CD4-positive, alpha-beta T cell treated with Interleukin-4 for 1 hour (primary cell): ENCODE results near the gene KRT74.
"Not testable (repeated sequence)": the region's sequence is repeated elsewhere in the genome, so short reads cannot be mapped to it uniquely, and the experiment has no call there.

Experiments
- DNase-seq, 2 donors: peaks; one replicate each; pipeline ENCODE4 v3.0.0-alpha.2; 2020 to 2022

KRT74 gene

DNA sequence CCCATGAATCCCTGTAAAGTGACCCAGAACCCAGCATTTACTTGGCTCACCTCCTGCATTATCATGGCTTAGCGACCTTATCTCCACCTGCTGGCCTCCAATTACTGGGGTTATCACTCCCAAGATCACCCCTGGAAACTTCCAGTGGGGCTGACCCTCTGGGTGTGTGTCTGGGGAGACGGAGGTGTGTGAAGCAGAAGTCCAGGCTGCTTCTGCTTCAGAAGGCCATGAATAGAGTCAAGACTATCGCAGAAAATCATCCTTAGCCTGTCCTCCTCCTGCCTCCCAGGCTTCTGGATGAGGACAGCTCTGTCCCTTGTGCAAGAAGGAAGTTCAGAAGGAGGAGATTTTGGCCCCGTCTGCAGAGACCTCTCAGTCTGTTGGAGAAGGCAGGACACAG lies 28.0 kb upstream of the KRT74 start:
- DNase-seq, result no peak

DNA sequence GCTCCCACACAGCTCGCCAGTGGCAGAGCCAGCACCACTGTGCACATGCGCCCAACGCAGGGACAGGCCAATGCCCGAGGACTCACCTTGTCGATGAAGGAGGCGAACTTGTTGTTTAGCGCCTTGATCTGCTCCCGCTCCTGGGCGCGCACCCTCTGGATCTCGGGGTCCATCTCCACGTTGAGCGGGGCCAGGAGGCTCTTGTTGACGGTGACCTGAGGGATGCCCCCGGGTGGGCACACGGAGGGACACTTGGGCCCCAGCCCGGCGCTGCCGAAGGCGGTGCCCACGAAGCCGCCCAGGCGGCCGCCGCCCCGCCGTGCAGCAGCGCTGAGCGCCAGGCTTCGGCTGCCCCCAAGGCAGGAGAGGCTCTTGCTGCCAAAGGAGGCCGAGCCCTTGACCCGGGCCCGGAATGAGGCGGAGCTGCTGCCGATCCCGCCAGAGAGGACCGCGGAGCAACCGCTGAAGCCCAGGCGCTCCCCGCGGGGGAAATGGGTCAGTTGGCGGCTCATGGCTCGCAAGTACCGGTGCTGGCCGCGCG lies 27.4 kb upstream of the KRT74 start, which contains the start of gene KRT72:
Gene KRT72, minus strand, starts transcription at position 523 of the 541 bp plus-strand sequence. Its CDS starts 11 bp downstream, at position 512.
- DNase-seq, result no peak

DNA sequence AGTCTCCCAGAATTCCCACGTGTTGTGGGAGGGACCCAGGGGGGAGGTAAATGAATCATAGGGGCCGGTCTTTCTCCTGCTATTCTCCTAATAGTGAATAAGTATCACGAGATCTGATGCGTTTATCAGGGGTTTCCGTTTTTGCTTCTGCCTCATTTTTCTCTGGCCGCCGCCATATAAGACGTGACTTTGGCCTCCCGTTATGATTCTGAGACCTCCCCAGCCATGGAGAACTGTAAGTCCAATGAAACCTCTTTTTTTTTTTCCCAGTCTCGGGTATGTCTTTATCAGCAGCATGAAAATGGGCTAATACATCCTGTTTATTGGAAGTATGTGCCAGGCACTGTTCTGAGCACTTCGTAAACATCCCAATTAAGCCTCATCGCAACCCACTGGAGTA lies 26.8 kb upstream of the KRT74 start:
- no peak for DNase-seq

DNA sequence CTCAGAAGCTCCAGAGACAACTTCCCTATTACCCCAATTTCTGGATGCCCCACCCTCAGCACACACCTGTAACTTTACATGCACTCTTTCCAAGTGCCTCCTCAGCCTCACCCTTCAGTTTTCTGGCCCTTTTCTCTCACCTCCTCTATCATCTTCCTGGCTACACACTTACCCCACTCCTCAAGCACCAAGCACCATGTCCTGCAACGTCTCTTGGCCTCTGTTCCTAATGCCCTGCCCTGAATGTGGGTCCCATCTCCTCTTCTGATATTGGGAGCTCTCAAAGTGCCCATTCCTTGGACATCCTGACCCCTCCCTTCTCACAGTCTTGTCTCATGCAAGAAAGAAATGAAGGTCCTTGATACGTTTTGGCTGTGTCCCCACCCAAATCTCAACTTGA lies 26.4 kb upstream of the KRT74 start:
- no peak for DNase-seq

DNA sequence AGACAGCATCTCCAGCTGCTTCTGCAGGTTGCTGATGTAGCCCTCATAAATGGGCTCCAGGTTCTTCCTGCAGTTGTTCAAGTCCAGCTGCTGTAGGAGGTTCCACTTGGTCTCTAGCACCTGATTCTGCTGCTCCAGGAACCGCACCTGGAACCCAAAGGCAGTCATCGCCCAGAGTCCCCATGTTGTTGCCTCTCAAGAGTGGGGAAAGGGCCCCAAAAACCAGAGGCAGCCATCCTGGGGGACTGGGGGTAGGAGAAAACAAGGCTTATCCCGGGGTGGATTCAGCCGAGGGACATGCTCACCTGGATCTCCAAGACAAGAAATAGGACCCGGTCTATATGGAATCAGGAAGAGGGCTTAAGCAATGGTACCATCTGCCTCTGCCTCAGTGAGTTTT lies 25.3 kb upstream of the KRT74 start:
- DNase-seq, result no peak

DNA sequence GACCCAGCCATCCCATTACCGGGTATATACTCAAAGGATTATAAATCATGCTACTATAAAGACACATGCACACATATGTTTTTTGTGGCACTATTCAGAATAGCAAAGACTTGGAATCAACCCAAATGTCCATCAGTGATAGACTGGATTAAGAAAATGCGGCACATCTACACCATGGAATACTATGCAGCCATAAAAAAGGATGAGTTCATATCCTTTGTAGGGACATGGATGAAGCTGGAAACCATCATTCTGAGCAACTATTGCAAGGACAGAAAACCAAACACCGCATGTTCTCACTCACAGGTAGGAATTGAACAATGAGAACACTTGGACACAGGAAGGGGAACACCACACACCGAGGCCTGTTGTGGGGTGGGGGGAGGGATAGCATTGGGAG lies 20.6 kb upstream of the KRT74 start:
- DNase-seq, result not testable (repeated sequence)

DNA sequence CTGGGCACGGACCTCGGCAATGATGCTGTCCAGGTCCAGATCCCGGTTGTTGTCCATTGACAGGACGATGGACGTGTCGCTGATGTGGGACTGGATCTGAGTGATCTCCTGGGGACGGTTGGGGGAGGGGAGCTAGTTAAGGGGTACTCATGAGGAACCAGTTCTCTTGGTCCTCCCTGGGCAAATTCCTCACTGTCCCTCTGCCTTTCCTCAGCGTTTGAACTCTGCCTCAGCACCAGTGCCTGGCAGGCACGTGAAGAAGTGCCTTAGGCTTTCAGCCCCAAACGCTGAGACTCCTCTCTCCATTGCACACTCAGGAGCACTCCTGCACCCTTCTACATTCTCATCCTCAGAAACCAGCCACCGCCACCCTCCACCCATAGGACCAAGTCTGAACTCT lies 17.9 kb upstream of the KRT74 start:
- no peak for DNase-seq

DNA sequence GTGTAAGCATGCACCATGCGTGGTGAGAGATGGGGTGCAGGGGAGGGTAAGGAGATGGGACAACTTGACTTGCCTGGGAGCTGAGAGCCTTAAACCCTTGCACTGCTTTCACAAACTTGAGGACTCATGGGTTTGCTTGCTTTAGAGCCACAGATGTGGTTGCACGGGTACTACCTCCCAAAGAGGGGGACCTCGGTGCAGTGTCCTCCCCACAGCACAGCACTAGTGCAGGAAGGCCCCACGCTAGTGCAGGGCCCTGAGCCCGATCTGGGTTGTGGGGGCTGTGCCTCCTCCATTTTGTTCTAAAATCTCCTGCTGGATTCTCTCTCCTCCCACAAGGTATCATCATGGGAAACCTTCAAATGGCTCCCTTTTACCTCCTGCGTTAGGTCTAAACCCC lies 16.4 kb upstream of the KRT74 start:
- no peak for DNase-seq

DNA sequence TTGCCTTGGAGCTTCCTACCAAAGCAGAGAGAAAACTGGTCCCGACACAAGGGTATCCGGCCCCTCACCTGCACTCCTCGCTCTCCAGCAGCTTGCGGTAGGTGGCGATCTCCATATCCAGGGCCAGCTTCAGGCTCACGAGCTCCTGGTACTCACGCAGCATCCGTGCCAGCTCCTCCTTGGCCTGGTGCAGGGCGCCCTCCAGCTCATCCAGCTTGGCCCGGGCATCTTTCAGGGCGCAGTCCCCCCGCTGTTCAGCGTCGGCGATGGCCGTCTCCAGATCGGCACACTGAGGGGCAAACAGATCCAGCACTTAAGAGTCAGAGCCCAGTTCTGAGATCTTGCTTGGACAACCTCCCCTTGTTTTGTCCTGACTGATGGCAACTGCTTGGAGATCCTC lies 13.9 kb upstream of the KRT74 start:
- no peak for DNase-seq

DNA sequence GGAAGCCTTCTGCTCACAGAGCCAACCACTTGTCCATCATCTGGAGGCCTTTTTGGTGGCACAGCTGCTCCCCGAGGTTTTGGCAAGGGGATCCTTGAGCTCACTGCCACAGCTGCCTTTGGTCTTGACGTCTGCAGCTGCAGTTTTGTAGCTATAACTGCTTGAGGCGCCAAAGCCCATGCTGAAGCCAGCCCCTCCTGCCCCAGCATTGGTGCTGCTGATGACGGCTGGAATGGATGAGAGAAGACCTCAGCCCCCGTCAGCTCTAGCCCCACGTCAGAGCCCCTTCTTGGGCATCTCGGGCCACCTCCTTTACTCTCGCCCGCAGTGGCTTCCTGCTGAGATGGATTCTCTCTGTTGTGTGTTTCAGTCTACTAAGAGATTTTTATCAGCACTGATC lies 12.3 kb upstream of the KRT74 start:
- DNase-seq, result peak; percentile 51 to 77

DNA sequence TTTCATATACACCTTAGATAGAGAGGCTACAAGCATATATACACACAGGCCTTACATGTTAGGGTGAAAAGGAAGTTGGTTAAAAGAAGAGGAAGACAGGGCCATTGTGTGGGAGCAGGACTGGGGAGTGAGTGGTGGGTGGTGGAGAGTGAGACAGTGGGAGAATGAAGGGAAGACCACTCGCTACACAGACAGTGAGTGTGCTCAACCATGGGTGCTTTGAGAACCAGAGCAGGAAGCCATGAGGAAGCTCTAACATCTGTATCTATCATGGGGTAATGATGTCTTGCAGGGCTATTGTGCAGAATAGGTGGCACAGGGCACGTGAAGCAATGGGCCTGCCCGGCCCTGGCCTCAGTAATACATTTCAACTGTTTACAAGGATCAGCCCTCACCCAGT lies 11.4 kb upstream of the KRT74 start:
- no peak for DNase-seq

DNA sequence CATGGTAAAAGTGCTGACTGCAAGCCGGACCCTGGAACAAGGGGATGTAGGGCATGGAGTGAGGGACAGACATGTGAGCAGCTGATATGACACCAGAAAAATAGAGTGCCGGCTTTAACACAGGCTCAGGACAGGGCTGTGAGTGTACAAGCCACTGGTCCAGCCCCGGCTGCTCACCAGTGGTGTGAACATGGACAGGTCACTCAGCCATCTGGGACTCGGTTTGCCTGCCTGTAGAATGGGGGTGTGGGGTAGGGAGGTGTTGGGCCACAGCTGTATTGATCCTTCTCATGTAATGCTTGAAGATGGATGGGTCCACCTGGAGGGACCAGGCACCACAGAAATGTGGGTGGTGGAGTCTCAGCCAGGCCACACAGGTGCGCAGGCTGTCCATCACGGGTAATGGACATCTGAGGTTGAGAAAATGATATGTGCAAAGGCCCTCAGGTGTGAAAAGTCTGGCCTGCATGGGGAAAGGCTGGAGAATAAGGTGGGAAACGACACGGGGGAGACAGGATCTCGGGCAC lies 10.6 kb upstream of the KRT74 start:
- DNase-seq, result no peak

DNA sequence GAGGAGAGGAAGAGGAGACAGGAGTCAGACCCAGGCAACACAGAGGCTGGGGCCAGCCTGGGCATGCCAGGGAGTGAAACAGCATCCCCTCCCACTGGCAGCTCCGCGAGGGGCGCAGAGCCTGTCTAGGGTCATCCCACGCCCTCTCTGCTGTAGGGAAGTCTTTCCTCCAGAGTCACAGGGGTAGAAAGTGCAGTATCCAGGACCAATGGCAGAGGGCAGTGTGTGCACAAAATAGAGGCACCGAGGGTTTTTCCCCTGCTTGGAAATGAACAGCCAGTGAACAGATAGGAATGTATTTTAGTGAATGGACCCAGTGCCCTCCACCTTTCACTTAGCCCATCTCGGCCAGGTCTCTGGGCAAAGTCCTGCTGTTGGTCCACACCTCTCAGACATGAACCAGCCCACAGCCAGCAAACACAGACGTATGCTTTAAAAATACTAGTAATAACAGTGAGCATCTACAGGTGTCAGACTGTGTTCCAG lies 9.4 kb upstream of the KRT74 start:
- peak; percentile 60 to 68 for DNase-seq

DNA sequence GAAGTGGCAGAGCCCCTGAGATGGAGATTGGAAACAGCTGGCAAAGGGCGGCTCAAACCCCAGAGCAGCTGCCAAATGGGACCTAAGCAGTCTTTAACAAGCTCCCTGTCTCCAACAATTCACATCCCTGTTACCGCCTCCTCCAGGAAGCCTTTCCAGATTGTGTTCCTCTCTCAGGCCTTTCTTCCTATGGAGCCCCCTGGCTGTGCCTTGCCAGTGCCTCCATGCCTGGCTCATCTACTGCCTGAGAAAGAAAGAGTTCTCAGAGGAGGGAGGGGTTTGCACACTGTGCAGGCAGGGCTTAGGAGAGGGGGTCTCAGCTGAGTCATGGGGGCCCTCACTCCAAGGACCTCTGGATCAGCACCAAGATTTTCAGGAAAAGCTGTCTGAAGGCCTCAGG lies 8.8 kb upstream of the KRT74 start:
- no peak for DNase-seq

DNA sequence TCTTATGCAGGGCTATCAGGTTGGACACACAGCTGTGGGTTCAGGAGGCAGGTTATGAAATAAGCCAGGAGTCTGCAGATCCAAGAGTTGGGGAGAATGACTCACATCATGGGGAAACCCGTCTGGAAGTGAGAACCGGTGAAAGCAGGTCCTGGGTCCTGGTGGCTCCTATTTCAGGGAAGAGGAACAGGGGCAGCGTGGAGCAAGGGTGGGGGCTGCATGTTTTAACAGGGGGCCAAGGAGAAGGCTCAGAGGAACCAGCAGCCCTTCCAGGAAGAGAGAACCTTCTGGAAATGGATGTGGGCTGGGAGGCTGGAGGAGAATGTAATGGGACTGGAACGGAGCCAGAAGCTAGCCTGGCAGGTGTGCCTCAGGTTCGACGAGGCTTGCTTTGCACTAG lies 7.8 kb upstream of the KRT74 start:
- no peak for DNase-seq

DNA sequence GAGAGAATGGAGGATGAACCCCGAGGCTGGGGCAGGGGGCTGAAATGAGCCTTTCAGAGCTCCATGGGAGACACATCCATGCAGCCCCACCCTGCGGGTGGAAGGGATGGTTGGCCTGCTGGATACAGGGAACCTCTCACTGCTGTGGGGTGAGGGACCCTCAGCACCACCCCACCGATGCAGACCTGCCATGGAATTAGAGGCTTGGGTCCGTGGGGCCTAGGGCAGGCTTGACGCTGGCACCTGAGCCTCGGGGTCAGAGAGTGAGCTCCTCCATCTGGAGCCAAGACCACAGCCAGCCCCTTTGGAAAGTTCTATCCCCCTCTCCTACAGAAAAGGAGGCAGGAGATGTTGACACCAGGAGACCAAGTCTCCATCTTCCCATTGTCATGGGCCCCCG lies 7.4 kb upstream of the KRT74 start:
- DNase-seq, result no peak

DNA sequence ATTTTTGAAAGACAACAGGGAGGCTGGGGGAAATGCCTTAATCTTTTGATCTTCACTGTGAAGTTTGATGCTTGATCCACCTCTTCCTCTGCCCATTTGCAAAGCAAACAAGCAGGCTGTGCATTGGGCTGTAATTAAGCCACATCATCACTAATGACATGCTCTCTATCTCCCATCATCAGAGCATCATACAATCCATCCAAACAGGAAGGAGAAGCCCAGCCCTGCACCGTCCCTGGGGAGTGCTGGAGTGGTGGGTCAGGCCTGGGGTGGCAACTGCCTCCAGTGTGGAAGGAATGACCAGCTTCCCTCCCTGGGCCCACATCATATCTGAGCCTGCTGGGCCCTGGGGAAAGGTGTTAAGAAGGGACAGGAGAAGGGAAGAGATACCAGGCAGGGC lies 6.9 kb upstream of the KRT74 start:
- no peak for DNase-seq

DNA sequence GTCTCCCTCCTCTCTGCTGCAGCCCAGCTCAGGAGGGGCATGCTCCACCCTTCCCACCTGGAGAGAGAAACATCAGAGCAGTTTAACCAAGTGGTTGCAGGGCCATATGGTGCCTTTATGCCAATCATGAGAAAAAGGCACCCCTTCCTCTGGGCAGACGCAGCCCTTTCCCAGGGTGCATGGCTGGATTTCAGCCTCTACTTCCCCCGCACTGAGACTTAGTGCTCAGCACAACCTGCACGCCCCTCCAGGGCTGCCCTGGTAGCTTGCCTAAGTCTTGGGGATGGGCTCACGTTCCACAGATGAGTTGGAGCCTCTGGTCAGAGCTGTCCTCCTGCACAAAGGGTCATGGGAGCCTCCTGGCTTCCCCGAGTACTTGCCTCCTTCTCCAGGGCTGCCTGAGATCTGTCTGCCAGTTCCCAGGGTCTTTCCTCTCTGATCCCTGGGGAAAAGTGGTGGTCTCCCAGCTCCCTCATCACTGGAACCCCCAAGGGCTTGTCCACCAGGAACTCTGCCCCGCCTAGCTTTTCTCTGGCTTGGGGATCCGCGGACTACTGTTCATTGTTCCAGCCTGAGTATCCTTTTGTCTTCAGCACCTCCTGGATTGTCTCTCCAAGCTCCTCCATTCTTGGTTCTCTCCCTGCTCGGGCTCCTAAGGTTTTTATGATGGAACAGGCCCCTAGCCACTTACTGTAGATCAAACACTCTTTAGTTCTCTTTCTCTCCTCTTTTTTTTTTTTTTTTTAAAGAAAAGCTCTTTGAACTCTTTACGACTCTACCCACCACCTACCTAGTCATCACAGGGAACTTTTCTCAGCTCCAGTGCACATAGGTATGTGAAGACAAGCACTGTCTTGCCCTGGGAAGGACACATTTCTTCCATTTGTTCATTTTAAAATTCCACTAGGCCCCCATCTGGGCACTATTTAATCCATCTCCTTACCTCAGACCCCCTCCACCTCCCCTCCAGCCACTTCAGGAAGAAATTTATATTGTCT lies 6.1 kb upstream of the KRT74 start:
- no peak for DNase-seq

DNA sequence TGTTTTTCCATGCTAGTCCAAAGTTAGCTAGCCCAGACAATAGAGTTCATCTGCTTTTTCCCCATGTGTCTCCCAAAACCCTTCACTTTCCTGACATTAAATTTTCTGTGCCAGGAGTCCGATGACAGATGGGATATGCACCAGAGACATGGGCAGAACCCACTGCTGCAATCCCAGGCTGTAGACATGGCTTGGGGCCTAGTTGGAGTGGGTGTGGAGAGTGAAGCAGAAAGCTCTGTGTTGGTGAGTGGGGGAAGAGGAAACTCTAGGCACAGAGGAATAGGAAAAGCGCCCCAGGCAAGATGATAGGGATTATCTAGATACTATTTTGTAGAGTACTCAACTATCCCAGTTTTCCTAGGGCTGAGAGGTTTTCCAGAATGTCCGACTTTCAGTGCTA lies 4.8 kb upstream of the KRT74 start:
- no peak for DNase-seq

DNA sequence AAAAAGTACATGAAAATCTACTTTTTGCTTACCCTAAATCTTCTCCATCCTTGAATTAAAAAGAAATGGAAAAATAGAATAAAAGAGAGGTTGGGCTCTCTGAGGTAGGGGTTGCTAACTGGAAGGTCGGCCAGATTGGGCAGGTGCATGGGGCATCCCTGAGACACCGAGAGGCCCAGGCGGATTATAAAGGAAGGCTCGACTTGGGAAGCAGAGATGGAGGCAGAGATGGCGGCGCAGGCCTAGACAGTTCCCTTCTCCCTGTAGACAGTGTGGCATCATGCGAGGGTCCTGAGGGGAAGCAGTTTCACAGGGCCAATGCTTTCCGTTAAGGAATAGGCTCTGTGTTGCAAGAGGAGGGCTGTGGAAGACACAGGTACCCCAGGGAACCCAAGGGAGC lies 3.7 kb upstream of the KRT74 start:
- no peak for DNase-seq

DNA sequence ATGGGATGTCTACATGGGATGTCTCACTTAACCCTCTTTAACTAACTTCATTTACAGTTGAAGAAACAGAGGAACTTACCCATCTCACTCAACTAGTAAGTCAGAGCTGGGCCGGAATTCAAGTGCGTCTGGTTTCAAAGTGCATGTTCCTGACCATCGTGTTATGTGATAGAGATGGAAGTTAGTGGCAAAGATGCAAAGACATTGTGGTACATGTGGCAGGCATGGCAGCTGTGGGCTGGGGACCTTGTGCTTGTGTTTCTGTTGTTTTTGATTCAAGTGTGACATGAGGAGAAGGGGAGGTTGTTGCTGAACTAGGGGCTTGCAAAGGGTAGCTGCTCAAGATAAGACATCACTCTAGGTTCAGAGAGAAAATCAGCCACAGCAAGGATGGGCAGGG lies 2.3 kb upstream of the KRT74 start:
- DNase-seq, result no peak

DNA sequence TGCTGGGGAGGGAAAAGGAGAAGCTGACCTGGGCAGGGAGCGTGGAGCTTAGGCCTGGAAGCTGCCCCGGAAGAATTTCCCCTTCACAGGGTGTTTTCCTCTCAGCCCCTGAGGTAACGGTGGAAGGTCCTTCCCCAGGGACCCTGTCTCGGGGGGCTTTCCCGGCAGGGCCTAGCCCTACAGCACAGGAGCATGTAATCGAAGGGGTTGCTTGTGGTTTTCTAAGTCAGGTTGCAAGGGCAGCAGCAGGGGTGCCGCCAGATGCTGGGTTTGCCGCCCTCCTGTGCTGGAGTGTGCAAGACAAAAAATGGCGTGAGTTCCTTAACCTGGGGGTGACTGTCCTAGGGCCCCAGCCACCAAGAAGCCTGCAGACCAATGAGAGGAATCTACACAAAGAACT lies 1.6 kb upstream of the KRT74 start:
- no peak for DNase-seq

DNA sequence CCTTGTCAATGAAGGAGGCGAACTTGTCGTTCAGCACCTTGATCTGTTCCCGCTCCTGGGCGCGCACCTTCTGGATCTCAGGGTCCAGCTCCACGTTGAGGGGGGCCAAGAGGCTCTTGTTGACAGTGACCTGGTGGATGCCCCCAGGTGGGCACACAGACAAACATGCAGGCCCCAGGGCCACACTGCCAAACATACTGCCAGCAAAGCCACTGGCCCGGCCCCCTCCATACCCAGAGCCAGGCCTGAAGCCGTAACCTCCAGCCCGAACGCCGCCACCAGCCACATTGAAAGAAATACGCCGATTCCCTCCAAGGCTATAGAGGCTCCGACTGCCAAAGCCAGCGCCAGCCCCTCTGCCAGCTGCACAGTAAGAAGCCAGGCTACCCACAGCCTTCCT lies 337 bp downstream of the KRT74 start:
- no peak for DNase-seq

DNA sequence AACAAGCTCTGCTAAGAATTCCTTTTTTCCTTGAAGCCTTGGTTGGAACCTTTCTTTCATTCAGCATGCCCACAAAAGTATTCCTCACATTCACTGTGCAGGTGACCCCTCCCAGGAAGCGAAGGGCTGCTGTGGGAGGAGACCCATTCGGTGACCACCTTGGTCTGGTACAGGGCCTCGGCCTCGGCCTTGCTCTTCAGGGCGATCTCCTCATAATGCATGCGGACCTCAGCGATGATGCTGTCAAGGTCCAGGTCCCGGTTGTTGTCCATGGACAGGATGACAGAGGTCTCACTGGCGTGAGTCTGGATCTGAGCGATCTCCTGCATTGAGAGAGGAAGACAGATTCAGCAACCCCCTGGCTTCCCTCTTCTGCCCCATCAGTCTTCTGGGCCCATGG lies 3.1 kb downstream of the KRT74 start:
- DNase-seq, result no peak
